CD4-positive, alpha-beta T cell treated with Interferon alpha-2 for 1 hour (primary cell): ENCODE data around the gene CAV3.

Experiments
- DNase-seq, 2 donors: peaks; one replicate each; pipeline ENCODE4 v3.0.0-alpha.2; 2020 to 2022

Gene CAV3

DNA sequence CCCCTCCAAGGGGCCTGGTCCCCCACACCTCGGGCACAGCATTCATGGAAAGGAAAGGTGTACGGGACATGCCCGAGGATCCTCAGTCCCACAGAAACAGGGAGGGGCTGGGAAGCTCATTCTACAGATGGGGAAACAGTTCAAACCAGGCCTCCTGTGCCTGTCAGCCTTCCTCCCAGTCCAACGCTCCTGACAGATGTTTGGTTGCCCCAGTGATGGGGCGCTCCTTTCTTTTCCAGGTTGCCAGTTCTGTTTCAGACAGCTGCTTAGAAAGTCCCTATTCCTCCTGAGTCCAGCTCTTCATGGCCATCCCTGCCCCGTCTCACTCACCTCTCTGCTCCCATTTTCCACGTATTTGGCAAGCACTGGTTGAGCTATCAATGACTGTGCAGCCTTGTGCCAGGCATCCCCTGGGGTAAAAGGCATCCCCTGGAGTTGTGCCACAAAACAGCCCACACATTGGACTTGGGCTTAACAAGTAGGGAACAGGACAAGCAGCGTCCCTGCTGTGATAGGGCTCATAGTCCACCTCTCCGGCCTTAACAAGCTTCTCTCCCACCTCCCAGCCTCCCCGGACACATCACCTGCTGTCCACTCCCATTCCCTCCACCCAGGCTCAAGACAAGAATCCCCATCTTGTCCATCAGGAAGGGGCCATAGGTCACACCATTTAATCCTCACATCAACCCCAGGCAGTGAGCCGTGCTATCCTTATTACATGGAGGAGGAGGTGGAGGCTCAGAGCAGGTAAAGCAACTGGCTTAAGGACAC, 29.2 kb downstream of the CAV3 start:
- DNase-seq, result no peak

DNA sequence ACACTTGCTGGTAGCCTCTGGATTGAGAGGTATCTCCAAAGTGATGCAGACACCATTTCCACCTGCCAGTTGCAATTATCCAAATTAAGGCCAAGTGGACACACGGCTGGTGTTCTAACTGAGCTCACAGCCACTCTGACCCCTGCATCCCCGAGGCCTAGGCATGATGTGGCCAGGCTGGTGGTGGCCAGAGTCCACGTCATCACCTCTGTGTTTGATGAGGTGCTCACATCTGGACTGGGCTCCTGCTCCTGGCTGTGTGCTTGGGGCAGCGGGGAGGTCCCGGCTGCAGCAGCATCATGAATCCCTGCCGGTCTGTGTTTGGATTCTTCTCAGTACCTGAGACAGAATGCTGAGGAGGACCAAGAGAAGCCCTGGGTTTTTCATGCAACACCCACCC, 30.9 kb downstream of the CAV3 start:
- no peak for DNase-seq

DNA sequence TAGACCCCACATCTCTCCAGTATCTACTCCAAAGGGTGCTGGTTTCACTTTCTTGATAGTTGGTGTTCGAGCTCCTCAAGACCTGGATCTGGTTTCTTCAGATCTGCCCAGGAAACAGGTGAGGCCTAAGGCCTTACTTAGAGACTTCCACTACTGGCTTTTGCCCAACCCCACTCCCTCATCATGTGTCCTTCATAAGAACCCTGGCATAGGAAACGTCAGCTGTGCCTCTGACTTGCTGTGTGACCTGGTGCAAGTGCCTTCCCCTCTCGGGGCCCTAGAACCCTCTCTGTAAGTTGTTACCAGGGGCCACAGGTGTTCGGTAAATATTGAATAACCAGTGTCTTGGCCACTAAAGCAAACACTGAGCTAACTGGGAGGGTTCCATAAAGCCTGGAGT, 31.9 kb downstream of the CAV3 start:
- no peak for DNase-seq

GRCh38 chr3:8766148-8766547, 32.5 kb downstream of the CAV3 start:
- DNase-seq, result no peak

GRCh38 chr3:8767256-8767666, 33.7 kb downstream of the CAV3 start:
- DNase-seq, result no peak

GRCh38 chr3:8767667-8768363, 34.2 kb downstream of the CAV3 start:
- DNase-seq, result no peak

DNA sequence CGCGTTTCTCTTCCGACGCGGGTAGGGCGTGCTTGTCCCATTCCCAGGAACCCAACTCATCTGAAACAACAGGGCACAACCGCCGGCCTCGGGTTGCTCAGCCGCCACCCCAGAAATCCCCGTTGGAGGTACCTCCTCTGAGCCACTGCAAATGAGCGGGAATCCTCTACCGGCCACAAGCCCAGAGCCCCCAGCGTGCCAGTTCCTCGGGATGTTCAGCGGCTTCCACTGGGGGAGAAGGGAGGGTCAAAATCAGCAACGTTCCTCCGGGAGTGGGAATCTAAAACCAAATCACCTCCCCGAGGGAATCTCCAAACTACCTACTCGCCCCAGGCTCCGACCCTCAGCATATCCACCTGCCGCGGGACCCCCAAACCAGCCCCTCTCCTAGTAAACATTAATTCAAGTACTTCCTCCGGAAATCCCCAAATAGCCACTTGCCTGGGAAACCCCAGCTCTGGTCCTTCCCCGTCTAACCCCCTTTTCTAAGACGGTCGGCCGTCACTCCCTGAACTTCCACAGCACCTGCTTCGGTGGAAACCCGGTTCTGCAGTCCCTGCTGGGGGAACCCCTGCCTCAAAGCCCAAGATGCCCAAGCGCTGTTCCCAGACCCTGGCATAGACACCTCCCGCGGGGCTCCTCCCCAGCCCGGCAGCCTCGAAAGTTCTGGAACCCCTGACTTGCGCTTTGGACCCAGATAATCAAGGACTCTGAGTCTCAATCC, 34.9 kb downstream of the CAV3 start:
- no peak for DNase-seq

- DNase-seq, result peak in 1 of 2 donors; percentile 37
Observed at GRCh38 chr3:8769088-8769822, 35.7 kb downstream of the CAV3 start, which contains the start of gene OXTR. Gene OXTR, minus strand, starts transcription at chr3:8769613. Its CDS starts 1,426 bp downstream, at chr3:8768187.

DNA sequence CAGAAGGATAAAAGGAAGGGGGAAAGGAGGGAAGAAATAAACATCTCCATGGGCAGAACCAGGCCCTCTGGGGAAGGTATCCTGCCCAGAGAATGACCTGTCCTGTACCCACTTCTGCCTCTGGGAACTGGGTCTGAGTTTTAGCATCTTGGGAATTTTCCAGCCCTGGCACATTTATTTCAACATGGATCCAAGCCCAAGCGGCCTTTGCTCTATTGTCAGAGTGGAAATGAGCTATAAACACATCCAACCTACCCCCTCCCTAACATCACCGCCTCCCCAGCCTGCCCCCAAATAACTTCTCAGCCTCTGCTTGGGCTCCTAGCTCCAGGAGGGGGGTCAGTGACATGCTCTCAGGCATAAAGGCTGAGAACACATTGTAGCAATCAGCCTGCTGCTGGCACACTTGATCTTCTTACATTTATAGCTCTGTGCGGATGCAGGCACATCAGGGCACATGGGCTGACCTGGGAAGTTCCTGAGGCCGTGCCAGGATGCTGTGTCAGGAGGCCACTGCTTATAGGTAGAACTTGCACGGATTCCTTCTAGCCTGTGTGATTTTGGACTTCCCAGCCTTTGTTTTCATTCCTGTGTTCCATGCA, 40.4 kb downstream of the CAV3 start:
- no peak for DNase-seq

DNA sequence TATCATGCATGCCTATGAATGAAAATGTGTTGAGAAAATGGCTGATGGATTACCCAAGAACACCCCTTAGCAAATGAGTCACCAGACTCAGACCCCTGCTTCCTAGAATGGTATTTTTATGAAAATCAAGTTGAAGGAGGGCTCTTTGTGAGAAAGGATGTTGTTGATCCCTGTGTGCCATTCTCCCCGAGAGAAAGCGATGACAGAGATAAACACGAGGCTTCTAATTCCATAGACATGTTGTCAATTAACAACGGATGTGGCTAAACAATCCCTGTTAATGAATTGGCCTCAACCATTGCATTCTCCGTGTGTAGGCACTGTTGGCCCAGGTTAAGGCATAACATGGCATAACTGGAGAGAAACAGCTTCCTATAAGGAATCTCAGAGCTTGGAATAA, 41.6 kb downstream of the CAV3 start:
- DNase-seq, result no peak

- no peak for DNase-seq
Observed at GRCh38 chr3:8775602-8776001, 42.0 kb downstream of the CAV3 start.

DNA sequence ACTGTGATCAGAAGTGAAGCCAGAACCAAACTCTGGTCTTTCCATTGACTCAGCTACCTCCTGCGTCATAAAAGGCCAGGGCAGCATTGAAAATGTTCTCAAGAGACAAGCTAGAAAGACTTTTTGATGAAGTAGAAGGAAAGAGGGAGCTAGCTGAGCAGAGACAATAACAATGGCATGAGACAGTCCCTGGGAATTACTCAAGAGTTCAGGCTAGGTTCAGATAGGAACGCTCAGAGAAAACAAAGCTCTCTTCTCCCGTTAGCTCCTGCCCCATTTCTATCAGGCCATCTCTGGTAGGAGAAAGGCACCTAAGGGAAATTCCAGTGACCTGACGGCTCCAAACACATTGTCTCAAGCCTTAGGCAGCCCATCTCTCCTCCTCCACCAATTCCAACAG, 42.8 kb downstream of the CAV3 start:
- DNase-seq, result no peak

DNA sequence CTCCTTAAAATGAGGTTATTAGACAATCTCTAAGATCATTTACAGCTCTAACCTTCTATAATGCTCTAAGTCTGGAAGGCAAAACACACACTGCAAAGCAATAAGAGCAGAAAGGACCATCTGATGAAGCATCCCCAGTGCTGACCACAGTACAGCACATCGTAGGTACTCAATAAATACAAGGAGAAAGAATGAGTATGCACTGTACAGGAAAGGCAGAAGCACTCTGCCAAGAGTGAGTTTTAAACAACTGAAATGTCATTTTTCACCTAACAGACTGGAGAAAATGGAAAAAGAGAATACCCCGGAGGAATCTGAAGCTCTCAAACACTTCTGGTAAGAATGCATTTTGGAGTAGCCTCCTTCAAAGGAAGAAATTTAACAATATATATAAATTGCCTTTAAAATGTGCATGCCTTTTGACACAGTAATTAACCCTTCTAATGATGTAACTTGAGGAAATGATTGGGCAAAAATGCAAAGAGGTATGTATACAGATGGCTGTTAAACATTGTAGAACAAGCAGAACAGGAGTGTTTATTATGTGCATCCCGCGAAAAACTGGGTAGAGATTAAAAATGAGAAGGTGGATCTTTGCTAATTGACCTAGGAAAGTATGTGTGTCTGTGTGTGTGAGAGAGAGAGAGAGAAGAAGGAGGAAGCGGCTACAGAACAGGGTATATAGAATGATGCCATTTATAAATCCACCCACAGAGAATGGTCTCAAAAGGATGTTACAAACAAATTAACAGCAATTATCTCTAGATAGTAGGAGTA, 43.8 kb downstream of the CAV3 start:
- no peak for DNase-seq

- no peak for DNase-seq
Observed at GRCh38 chr3:8777978-8778267, 44.3 kb downstream of the CAV3 start.

- no peak for DNase-seq
Observed at GRCh38 chr3:8778475-8778874, 44.9 kb downstream of the CAV3 start.

GRCh38 chr3:8780279-8780678, 46.7 kb downstream of the CAV3 start:
- no peak for DNase-seq

- DNase-seq, result no peak
Observed at GRCh38 chr3:8784676-8785435, 51.3 kb downstream of the CAV3 start.

DNA sequence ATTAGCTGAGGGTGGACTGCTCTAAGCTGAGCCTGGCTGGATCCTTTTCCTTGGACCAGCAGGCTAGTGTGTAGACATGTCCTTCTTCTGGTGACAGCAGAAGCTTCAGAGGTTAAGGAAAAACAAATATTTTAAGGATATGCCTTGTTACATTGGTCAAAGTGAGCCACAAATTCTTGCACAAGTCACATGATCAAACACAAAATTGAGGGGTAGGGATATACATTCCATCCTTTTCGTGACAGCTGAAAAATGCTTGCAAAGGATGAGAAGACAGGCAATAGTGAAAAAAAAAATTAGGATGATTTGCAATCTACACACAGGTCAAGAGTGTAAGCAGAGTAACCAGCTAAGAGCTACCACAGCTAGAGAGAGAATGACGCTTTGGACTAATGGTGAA, 56.9 kb downstream of the CAV3 start:
- DNase-seq, result no peak

DNA sequence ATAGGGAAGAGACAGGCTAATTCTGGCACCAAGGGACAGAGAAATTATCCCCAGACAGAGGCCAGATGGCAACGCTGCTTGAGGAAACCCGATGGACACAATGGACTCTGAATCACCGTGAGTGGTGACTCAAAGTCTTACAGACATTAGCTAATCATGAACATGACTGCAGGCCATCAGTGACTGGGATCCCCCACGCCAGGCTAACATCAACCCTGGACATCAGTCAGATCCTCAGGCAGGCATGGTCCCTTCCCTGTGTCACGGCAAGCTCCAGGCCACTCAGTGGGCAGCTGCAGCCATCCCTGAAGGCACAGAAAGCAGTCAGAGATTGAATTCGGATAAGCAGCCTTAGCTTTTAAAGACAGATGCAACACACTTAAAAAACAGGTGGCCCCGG, 59.6 kb downstream of the CAV3 start:
- DNase-seq, result no peak

DNA sequence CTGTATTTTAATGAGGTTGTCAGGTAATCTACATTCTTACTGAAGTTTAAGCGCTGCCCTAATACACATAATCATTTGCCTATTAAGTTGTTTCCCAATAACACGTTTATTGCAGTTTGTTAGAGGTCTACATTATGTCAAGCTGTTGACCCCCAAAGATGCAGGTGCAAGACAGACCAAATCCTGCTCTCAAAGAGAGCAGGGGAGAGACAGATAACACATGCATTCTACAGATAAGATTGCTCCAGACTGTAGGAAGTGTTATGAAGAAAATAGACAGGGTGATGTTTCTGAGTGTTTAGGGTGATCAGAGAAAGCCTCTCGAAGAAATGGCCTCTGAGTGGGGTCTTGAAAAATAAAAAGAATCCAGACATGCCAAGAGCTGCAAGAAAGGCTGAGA, 60.6 kb downstream of the CAV3 start:
- no peak for DNase-seq
